ENCODE results near the gene JUND. TPM values are rescaled to one million over a fixed set of nuclear protein-coding genes. Genes with fewer than 3 reads are reported as not detected.

Gene JUND
- polyA plus RNA-seq, 3 donors, result 22.5 to 1,792 (median 86.9) TPM

- Histone ChIP-seq H3K9me3 (replicated peaks in 1 of 2; ENCODE audit: control insufficient read depth in 1 of 2, insufficient read depth in 1 of 2, low read length in 2 of 2) (no peaks in the 10 kb centered on the region), H3K36me3 (replicated peaks in 1 of 2; ENCODE audit: control insufficient read depth in 1 of 2, insufficient read depth in 2 of 2, low read length in 2 of 2) (peaks cover 5 to 24% of the 10 kb centered on the region in 2 donors), H3K27ac (ENCODE audit: low read depth in 1 of 2, low read length in 2 of 2) (no peak overlapping the region), H3K9ac (ENCODE audit: insufficient read depth, low read length, poor library complexity, severe bottlenecking) (no peak overlapping the region), H3K4me2 (replicated peaks; ENCODE audit: extremely low read depth, low read length, poor library complexity, severe bottlenecking) (no peak overlapping the region), H4K20me1 (ENCODE audit: insufficient read depth, low read length) (peaks cover 20% of the 10 kb centered on the region), H3K4me3 (replicated peaks in 1 of 3; ENCODE audit: low read depth in 2 of 3, low read length in 3 of 3) (no peak overlapping the region), H2AFZ (ENCODE audit: insufficient read depth, low read depth, low read length, poor library complexity, severe bottlenecking) (no peak overlapping the region), H3K4me1 (ENCODE audit: control insufficient read depth in 1 of 2, insufficient read depth in 2 of 2, low read length in 2 of 2) (peaks cover 7 to 8% of the 10 kb centered on the region in 2 donors), H3K27me3 (ENCODE audit: control insufficient read depth in 2 of 2, insufficient read depth in 2 of 2, low read length in 2 of 2) (no peaks in the 10 kb centered on the region), H3K79me2 (ENCODE audit: insufficient read depth, low read length) (no peaks in the 10 kb centered on the region)
- Mint-ChIP-seq H3K9me3 (no peaks in the 10 kb centered on the region), H3K36me3 (peaks cover 25 to 27% of the 10 kb centered on the region in 2 donors), H3K27me3 (ENCODE audit: low read depth in 3 of 3) (peaks cover 0 to 1% (median 0%) of the 10 kb centered on the region in 3 donors), H3K4me3 (no peak overlapping the region), H3K4me1 (peaks cover 10% of the 10 kb centered on the region), H3K27ac (peak overlapping the region in 1 of 7 donors; percentile 44)
- DNase-seq, result no peak
- TF ChIP-seq, protein P1, sequence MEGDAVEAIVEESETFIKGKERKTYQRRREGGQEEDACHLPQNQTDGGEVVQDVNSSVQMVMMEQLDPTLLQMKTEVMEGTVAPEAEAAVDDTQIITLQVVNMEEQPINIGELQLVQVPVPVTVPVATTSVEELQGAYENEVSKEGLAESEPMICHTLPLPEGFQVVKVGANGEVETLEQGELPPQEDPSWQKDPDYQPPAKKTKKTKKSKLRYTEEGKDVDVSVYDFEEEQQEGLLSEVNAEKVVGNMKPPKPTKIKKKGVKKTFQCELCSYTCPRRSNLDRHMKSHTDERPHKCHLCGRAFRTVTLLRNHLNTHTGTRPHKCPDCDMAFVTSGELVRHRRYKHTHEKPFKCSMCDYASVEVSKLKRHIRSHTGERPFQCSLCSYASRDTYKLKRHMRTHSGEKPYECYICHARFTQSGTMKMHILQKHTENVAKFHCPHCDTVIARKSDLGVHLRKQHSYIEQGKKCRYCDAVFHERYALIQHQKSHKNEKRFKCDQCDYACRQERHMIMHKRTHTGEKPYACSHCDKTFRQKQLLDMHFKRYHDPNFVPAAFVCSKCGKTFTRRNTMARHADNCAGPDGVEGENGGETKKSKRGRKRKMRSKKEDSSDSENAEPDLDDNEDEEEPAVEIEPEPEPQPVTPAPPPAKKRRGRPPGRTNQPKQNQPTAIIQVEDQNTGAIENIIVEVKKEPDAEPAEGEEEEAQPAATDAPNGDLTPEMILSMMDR (IDR thresholded peaks at IDR 0.05), result no peak
- WGBS (ENCODE audit: insufficient coverage), result 99% methylated on average over 23 of the region's 23 CpGs
- intact Hi-C loops (cut with micrococcal nuclease), result no loop called here
Measured at GRCh38 chr19:18264971-18265540, 16.4 kb downstream of the JUND start.

DNA sequence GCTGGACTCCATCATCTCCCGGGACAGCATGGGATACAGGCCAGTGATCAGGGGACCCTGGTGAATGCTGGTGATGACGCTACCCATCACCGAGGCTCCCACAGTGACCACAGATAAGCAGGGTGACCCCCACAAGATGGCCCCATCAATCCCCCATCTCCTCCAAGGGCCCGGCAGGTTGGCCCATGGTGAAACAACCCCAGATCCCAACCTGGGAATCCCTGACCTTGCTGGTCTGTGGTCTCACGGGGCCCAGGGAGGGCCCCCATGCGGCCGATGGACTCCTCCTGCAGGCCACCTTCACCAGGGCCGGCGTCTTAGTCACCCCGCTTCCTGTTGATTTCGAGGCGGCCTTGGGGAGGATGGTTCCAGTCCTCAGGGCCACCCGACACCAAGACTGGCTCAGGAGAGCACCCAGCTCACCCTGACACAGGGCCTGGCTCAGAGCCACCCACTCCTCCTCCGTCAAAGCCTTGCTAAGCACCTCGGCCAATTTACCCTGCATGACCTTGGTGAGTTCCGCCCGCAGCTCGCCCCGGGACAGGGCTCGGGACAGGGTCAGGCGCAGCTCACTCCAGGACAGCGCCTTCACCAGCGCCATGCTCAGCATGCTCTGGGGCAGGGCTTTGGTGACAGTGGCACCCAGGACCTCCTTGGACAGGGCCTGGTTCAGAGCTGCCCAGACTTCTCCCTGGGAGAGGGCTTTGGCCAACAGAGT, 17.1 kb downstream of the JUND start:
- TF ChIP-seq, protein P1 (IDR thresholded peaks at IDR 0.05), result no peak
- peaks cover 0 to 1% (median 0%) of the 10 kb centered on the region in 3 donors for H3K27me3 Mint-ChIP-seq (ENCODE audit: low read depth in 3 of 3)
- H3K9me3 Mint-ChIP-seq, result no peaks in the 10 kb centered on the region
- Histone ChIP-seq H3K4me2 (replicated peaks; ENCODE audit: extremely low read depth, low read length, poor library complexity, severe bottlenecking) (no peak overlapping the region), H4K20me1 (ENCODE audit: insufficient read depth, low read length) (peaks cover 15% of the 10 kb centered on the region), H3K36me3 (replicated peaks in 1 of 2; ENCODE audit: control insufficient read depth in 1 of 2, insufficient read depth in 2 of 2, low read length in 2 of 2) (peaks cover 5 to 24% of the 10 kb centered on the region in 2 donors), H3K9me3 (replicated peaks in 1 of 2; ENCODE audit: control insufficient read depth in 1 of 2, insufficient read depth in 1 of 2, low read length in 2 of 2) (no peaks in the 10 kb centered on the region), H3K79me2 (ENCODE audit: insufficient read depth, low read length) (no peaks in the 10 kb centered on the region), H3K27ac (ENCODE audit: low read depth in 1 of 2, low read length in 2 of 2) (no peak overlapping the region), H3K4me3 (replicated peaks in 1 of 3; ENCODE audit: low read depth in 2 of 3, low read length in 3 of 3) (no peak overlapping the region), H2AFZ (ENCODE audit: insufficient read depth, low read depth, low read length, poor library complexity, severe bottlenecking) (no peak overlapping the region), H3K4me1 (ENCODE audit: control insufficient read depth in 1 of 2, insufficient read depth in 2 of 2, low read length in 2 of 2) (peaks cover 5 to 7% of the 10 kb centered on the region in 2 donors), H3K9ac (ENCODE audit: insufficient read depth, low read length, poor library complexity, severe bottlenecking) (no peak overlapping the region), H3K27me3 (ENCODE audit: control insufficient read depth in 2 of 2, insufficient read depth in 2 of 2, low read length in 2 of 2) (no peaks in the 10 kb centered on the region)
- peaks cover 8% of the 10 kb centered on the region for H3K4me1 Mint-ChIP-seq
- no peak overlapping the region for H3K4me3 Mint-ChIP-seq
- no peak for DNase-seq
- peak overlapping the region in 1 of 7 donors; percentile 25 for H3K27ac Mint-ChIP-seq
- peaks cover 25 to 27% of the 10 kb centered on the region in 2 donors for H3K36me3 Mint-ChIP-seq
- WGBS (ENCODE audit: insufficient coverage), result 97% methylated on average over 17 of the region's 23 CpGs
- intact Hi-C loops (cut with micrococcal nuclease), result no loop called here
